ENCODE results near the gene UQCC3. TPM values are rescaled to one million over a fixed set of nuclear protein-coding genes. Genes with fewer than 3 reads are reported as not detected.

Gene UQCC3
- total and polyA plus RNA-seq, 9 of the 15 experiments (the other 6 are each of a cell fraction or from before 2014, with no cell fraction given), result 3.3 to 44.3 (median 8.0) TPM

- intact Hi-C loops (cut with micrococcal nuclease) (loop anchor here (5.0 kb wide), 1 partner anchor 175 kb away; no protein-coding TSS in a partner anchor), in situ Hi-C loops (cut with MboI) (no loop called here)
- ATAC-seq (no peak), FAIRE-seq (no peak), DNase-seq (ENCODE audit: extremely low read depth in 1 of 4, low spot score in 3 of 4) (peak in 2 of 4 experiments; percentile 4 to 46)
- ChIA-PET POLR2A (interaction anchor here (0.6 to 8.8 kb wide), 17 partner anchors 10 to 188 kb away, joined by 3 to 161 read pairs (median 5); partner anchors contain the start of genes B3GAT3, EML3, GANAB and INTS5), CTCF (ENCODE audit: low intra/inter-chr PET ratio) (no interaction called here)
- H3K9me1 ChIP-seq (ENCODE audit: control insufficient read depth, insufficient read depth, low read length), result no peaks in the 10 kb centered on the region
- no peak overlapping the region for H2AFZ ChIP-seq (ENCODE audit: low read depth, low read length)
- peaks cover 19 to 52% of the 10 kb centered on the region in 2 experiments; a peak in 4 of 5 replicates for H3K4me1 ChIP-seq (replicated peaks in 1 of 2; ENCODE audit: control insufficient read depth in 2 of 2, insufficient read depth in 2 of 2, low read length in 2 of 2)
- no peaks in the 10 kb centered on the region for H3K9me3 ChIP-seq (replicated peaks; ENCODE audit: control insufficient read depth, insufficient read depth, low read depth, low read length)
- no peaks in the 10 kb centered on the region for H3K27me3 ChIP-seq (ENCODE audit: control insufficient read depth in 2 of 2, insufficient read depth in 2 of 2, low read length in 2 of 2)
- peaks cover 94% of the 10 kb centered on the region for H3K79me2 ChIP-seq (ENCODE audit: control insufficient read depth, insufficient read depth, low read length)
- H3K36me3 ChIP-seq (ENCODE audit: control insufficient read depth, insufficient read depth, low read length), result peaks cover 45% of the 10 kb centered on the region
- no TSS peak for BruUV-seq (replicated peaks)
- WGBS (ENCODE audit: insufficient coverage, low coverage, missing lambda C conversion rate), result 15% methylated on average over 2 of the region's 2 CpGs
- H3K9ac ChIP-seq (ENCODE audit: insufficient read depth in 1 of 2, low read depth in 2 of 2, low read length in 2 of 2), result peak overlapping the region; percentile 76 to 85; a peak in 3 of 4 replicates
- H3K27ac ChIP-seq (ENCODE audit: extremely low read depth, low read depth, low read length), result peak overlapping the region; percentile 72
- peaks cover 7% of the 10 kb centered on the region; the same call in 1 of the 2 replicates for H4K20me1 ChIP-seq (replicated peaks; ENCODE audit: control insufficient read depth, insufficient read depth, low read length)
- TF ChIP-seq ZKSCAN8 (CRISPR knock-in tag; IDR thresholded peaks at IDR 0.05), result no peak
- 0 out of 2 replicates have a peak, but pooled peaks have one; percentile 4 for TF ChIP-seq NCOR1 (IDR thresholded peaks at IDR 0.05)
- no peak for TF ChIP-seq RBM39 (optimal IDR thresholded peaks at IDR 0.05; ENCODE audit: low read depth, low read length)
- no peak for TF ChIP-seq MAFG (tag; conservative IDR thresholded peaks at IDR 0.05)
- peak; percentile 24; the same call in 1 of the 2 replicates for TF ChIP-seq POLR2A (conservative IDR thresholded peaks at IDR 0.05)
- TF ChIP-seq TBL1XR1 (IDR thresholded peaks at IDR 0.05; ENCODE audit: low read length in 2 of 2), result no peak
- no peak for TF ChIP-seq KHSRP (IDR thresholded peaks at IDR 0.05)
- no peak for TF ChIP-seq ZKSCAN3 (CRISPR knock-in tag; IDR thresholded peaks at IDR 0.05)
- no peak for TF ChIP-seq CHD4 (IDR thresholded peaks at IDR 0.05; ENCODE audit: insufficient read depth, insufficient replicate concordance, low read depth, low read length, poor library complexity, severe bottlenecking)
- TF ChIP-seq TRIM24 (IDR thresholded peaks at IDR 0.05), result no peak
- no peak for TF ChIP-seq ETS1 (conservative IDR thresholded peaks at IDR 0.05; ENCODE audit: control insufficient read depth, low read depth, low read length)
- peak; percentile 37; the same call in 1 of the 2 replicates for TF ChIP-seq SUPT5H (IDR thresholded peaks at IDR 0.05)
- TF ChIP-seq NFXL1 (CRISPR knock-in tag; IDR thresholded peaks at IDR 0.05), result no peak
- no peak for TF ChIP-seq SAFB (IDR thresholded peaks at IDR 0.05; ENCODE audit: borderline replicate concordance, low read depth, low read length)
- peak overlapping the region; percentile 73 for H3K4me3 ChIP-seq
- H3K4me2 ChIP-seq (ENCODE audit: insufficient read depth, low read length), result peak overlapping the region; percentile 97
Observed at GRCh38 chr11:62667460-62667859, 4.0 kb upstream of the UQCC3 start.
